Epithelial cell of esophagus (primary cell): ENCODE data around the gene SP140.

Experiments used
- DNase-seq: peaks from one replicate; pipeline ENCODE4 v3.0.0; 2010; ENCODE audit warnings: low read depth
- H3K4me3 ChIP-seq: 2 replicates; pipeline ENCODE4 v1.5.1; 2011; ENCODE audit warnings: mild to moderate bottlenecking, low read length, control low read depth
- CTCF ChIP-seq: IDR thresholded peaks from 2 replicates; pipeline ENCODE4 v1.5.1; 2011; ENCODE audit warnings: low read depth, mild to moderate bottlenecking, low read length, control low read depth, inconsistent platforms; ENCODE audit not compliant: insufficient read depth; ENCODE audit errors: missing control alignments

SP140 gene

GRCh38 chr2:230225486-230225885 lies at the start of gene SP140:
SP140 (plus strand) TSS chr2:230225736; CDS start chr2:230225845, 109 bp downstream.
- no peak within 1 kb of the TSS for H3K4me3 ChIP-seq
- no peak for TF ChIP-seq CTCF
- DNase-seq, result no peak

- no peak for DNase-seq
- H3K4me3 ChIP-seq, result no peak overlapping the region
- no peak for TF ChIP-seq CTCF
These were observed 48.5 kb upstream of the SP140 start for GRCh38 chr2:230176996-230177395.

GRCh38 chr2:230178546-230179485 lies 46.7 kb upstream of the SP140 start:
- DNase-seq, result no peak
- TF ChIP-seq CTCF, result no peak
- no peak overlapping the region for H3K4me3 ChIP-seq

DNA sequence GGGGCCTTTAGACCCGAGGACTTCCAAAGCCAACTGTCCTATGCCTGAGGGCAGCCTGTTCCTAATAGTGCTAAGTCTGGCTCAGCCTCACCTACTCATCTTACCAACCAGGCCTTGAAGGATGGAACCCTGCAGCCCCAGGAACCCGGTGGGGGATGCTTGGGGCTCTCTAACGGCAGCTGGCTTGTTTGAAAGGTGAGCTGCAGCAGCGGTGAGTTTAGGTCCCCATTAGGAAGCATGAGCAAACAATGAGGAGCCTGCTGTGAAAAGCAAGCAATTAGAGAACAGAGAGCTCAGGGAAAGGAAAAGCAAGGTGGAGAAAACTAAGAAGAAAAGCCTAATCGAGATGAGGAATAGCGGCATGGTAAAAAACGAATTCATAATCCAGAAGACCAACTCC lies 45.6 kb upstream of the SP140 start:
- TF ChIP-seq CTCF, result no peak
- H3K4me3 ChIP-seq, result no peak overlapping the region

DNA sequence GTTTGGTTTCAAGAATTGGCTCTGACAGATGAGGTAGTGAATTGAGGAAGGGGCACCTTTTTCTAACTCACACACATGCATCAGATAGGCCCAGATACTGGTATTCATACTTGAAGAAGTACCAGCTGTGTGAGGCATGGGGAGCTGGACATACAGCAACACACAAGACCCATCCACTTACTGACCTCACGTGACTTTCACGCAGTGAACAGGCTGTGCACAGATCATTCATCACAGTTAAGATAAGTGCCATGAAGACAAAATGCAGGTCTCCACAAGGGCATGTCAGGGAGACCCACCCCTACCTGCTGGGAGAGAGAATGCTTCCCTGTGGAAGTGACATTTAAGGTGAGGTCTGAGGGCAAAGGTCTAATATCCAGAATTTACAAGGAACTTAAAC lies 44.3 kb upstream of the SP140 start:
- no peak for TF ChIP-seq CTCF
- DNase-seq, result no peak
- H3K4me3 ChIP-seq, result no peak overlapping the region

More for the DNA sequence above, 45.6 kb upstream of the SP140 start:
- DNase-seq, result no peak

- TF ChIP-seq CTCF, result no peak
- no peak for DNase-seq
- H3K4me3 ChIP-seq, result no peak overlapping the region
These were observed 40.6 kb upstream of the SP140 start for GRCh38 chr2:230184727-230185578.
